Measurements from ENCODE around the gene C22orf23. TPM values are rescaled to one million over a fixed set of nuclear protein-coding genes. Genes with fewer than 3 reads are reported as not detected.

The C22orf23 gene
- total RNA-seq, 1 experiment from 2014 or later, result 0.47 TPM

DNA sequence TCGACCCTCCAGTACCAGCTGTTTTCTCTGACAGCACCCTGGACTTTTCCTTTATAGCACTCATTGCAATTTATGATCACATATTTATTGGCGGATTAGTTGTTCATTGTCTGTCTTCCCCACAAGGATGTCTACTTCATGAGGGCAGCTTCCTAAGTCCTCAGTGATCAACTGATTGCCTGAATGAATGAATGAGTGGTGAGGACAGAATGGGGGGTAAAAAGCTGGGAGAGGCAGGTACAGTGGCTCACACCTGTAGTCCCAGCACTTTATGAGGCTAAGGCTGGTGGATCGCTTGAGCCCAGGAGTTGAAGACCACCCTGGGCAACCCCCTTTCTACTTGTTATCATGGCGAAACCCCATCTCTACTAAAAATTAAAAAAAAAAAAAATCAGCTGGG, 42.1 kb upstream of the C22orf23 start (continued):
- TF ChIP-seq REST (IDR thresholded peaks at IDR 0.05; ENCODE audit: low read depth) (no peak), ZNF274 (IDR thresholded peaks at IDR 0.05; ENCODE audit: low read depth, low read length) (no peak), EGR1 (IDR thresholded peaks at IDR 0.05; ENCODE audit: low read depth) (no peak)
- TF ChIP-seq, protein P1, sequence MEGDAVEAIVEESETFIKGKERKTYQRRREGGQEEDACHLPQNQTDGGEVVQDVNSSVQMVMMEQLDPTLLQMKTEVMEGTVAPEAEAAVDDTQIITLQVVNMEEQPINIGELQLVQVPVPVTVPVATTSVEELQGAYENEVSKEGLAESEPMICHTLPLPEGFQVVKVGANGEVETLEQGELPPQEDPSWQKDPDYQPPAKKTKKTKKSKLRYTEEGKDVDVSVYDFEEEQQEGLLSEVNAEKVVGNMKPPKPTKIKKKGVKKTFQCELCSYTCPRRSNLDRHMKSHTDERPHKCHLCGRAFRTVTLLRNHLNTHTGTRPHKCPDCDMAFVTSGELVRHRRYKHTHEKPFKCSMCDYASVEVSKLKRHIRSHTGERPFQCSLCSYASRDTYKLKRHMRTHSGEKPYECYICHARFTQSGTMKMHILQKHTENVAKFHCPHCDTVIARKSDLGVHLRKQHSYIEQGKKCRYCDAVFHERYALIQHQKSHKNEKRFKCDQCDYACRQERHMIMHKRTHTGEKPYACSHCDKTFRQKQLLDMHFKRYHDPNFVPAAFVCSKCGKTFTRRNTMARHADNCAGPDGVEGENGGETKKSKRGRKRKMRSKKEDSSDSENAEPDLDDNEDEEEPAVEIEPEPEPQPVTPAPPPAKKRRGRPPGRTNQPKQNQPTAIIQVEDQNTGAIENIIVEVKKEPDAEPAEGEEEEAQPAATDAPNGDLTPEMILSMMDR (IDR thresholded peaks at IDR 0.05 in 2 of 3, conservative IDR thresholded peaks at IDR 0.05 in 1 of 3; ENCODE audit: borderline replicate concordance in 1 of 3, insufficient read depth in 1 of 3, low read depth in 2 of 3, low read length in 2 of 3), result no peak

- H2AFZ ChIP-seq (ENCODE audit: low read depth, low read length, poor library complexity, severe bottlenecking), result no peak overlapping the region
- POLR2A ChIA-PET, result no interaction called here
- DNase-seq (ENCODE audit: low read depth, low spot score), result no peak
- no peak overlapping the region for H3K27ac ChIP-seq (ENCODE audit: low read depth, low read length)
- H3K4me1 ChIP-seq (ENCODE audit: control insufficient read depth in 1 of 2, insufficient read depth in 2 of 2, low read length in 2 of 2), result peaks cover 12 to 33% of the 10 kb centered on the region in 2 experiments
- ATAC-seq, result no peak
- H3K36me3 ChIP-seq (ENCODE audit: control insufficient read depth in 1 of 2, insufficient read depth in 2 of 2, low read length in 2 of 2), result no peaks in the 10 kb centered on the region
- intact Hi-C loops (cut with micrococcal nuclease), result no loop called here
- no peak overlapping the region for H3K9ac ChIP-seq (ENCODE audit: low read length)
- CTCF ChIA-PET, result no interaction called here
- no peaks in the 10 kb centered on the region for H3K9me2 ChIP-seq (ENCODE audit: insufficient read depth)
- no peak overlapping the region for H3K4me3 ChIP-seq (replicated peaks in 1 of 2; ENCODE audit: low read depth in 1 of 2, low read length in 2 of 2)
- no peak overlapping the region for H3K4me2 ChIP-seq (ENCODE audit: low read length)
- H3K9me3 ChIP-seq (ENCODE audit: control insufficient read depth in 1 of 2, insufficient read depth in 1 of 2, low read depth in 1 of 2, low read length in 2 of 2), result no peaks in the 10 kb centered on the region
- H4K20me1 ChIP-seq (ENCODE audit: insufficient read depth), result no peaks in the 10 kb centered on the region
- H3K79me2 ChIP-seq (ENCODE audit: insufficient read depth, low read length), result no peaks in the 10 kb centered on the region
- BruUV-seq (replicated peaks), result no TSS peak
- H3K27me3 ChIP-seq (ENCODE audit: insufficient read depth, low read length), result no peaks in the 10 kb centered on the region
- RAD21 ChIA-PET (ENCODE audit: low non-redundant PET in 1 of 2, low total read pairs in 2 of 2, uncharacterized antibody in 2 of 2, unreplicated experiment in 2 of 2), result no interaction called here
- TF ChIP-seq MAX (IDR thresholded peaks at IDR 0.05) (no peak), ATF3 (IDR thresholded peaks at IDR 0.05) (no peak), ZFX (IDR thresholded peaks at IDR 0.05) (no peak), SP1 (IDR thresholded peaks at IDR 0.05; ENCODE audit: low read depth) (no peak), ELF1 (IDR thresholded peaks at IDR 0.05; ENCODE audit: borderline replicate concordance, low read depth) (no peak), SIN3A (IDR thresholded peaks at IDR 0.05; ENCODE audit: low read depth) (no peak), CEBPB (IDR thresholded peaks at IDR 0.05; ENCODE audit: low read depth) (no peak), FOSL1 (IDR thresholded peaks at IDR 0.05; ENCODE audit: low read depth) (no peak), ZBTB33 (IDR thresholded peaks at IDR 0.05; ENCODE audit: extremely low read depth, insufficient replicate concordance, low read length) (no peak), CBX3 (IDR thresholded peaks at IDR 0.05; ENCODE audit: low read depth) (no peak), EGR1 (IDR thresholded peaks at IDR 0.05; ENCODE audit: low read depth) (no peak), SRF (IDR thresholded peaks at IDR 0.05; ENCODE audit: low read depth) (no peak)
- TF ChIP-seq, protein P1 (IDR thresholded peaks at IDR 0.05 in 2 of 3, conservative IDR thresholded peaks at IDR 0.05 in 1 of 3; ENCODE audit: borderline replicate concordance in 1 of 3, insufficient read depth in 1 of 3, low read depth in 2 of 3, low read length in 2 of 3), result no peak
Observed at GRCh38 chr22:37994982-37995381, 41.6 kb upstream of the C22orf23 start.
